Spinal cord (tissue), 10 donors: ENCODE results near the gene PTPN14. TPM values are rescaled to one million over a fixed set of nuclear protein-coding genes. Genes with fewer than 3 reads are reported as not detected.

Source experiments
- DNase-seq, 6 donors: peaks; one replicate each; pipeline versions ENCODE4 v3.0.0 to v3.0.0-alpha.2; 2013 to 2015; ENCODE audit warnings: low spot score in 6 of 6, low read depth in 4 of 6
- H3K27ac ChIP-seq: one replicate; pipeline ENCODE4 v1.5.1; 2013; ENCODE audit warnings: low read depth, low read length, control low read depth
- H3K27me3 ChIP-seq: one replicate; pipeline ENCODE4 v1.6.1; 2013; ENCODE audit warnings: low read length; ENCODE audit not compliant: control insufficient read depth, insufficient read depth
- H3K36me3 ChIP-seq: one replicate; pipeline ENCODE4 v1.6.1; 2013; ENCODE audit warnings: low read length; ENCODE audit not compliant: control insufficient read depth, insufficient read depth
- H3K4me1 ChIP-seq: one replicate; pipeline ENCODE4 v1.6.1; 2013; ENCODE audit warnings: low read length; ENCODE audit not compliant: control insufficient read depth, insufficient read depth
- H3K4me3 ChIP-seq: one replicate; pipeline ENCODE4 v1.5.1; 2013; ENCODE audit warnings: low read depth, low read length, control low read depth
- H3K9me3 ChIP-seq: one replicate; pipeline ENCODE4 v1.6.1; 2013; ENCODE audit warnings: low read length; ENCODE audit not compliant: control insufficient read depth, insufficient read depth
- WGBS: methylation state at CpG from one replicate; pipeline ENCODE4 v1.1.5; 2013; ENCODE audit warnings: missing lambda C conversion rate; ENCODE audit not compliant: insufficient coverage; 5-methylcytosine and 5-hydroxymethylcytosine counted together
- polyA plus RNA-seq, 2 donors: library from polyadenylated mRNA; unstranded; fragments of 120-200 nt; gene quantifications; one replicate each; pipeline ENCODE4 v1.2.1, GENCODE V29; 2013; ENCODE audit not compliant: insufficient read length in 2 of 2
- total RNA-seq, 2 donors: library from RNA; depleted of rRNA in 1 of 2; stranded (reverse); fragments of 120-200 nt in 1 of 2; fragments of >200 nt in 1 of 2; gene quantifications; one replicate each; pipeline versions ENCODE4 v1.2.3 to v1.2.4, GENCODE V29; 2013 to 2014
- donor health status: healthy.

The PTPN14 gene
- total and polyA plus RNA-seq, 4 donors: 9.0 to 18.3 (median 13.3) TPM

- H3K4me3 ChIP-seq: no peak overlapping the region
- no peak for DNase-seq
- no peaks in the 10 kb centered on the region for H3K9me3 ChIP-seq
- WGBS: 100% methylated on average over 1 of the region's 2 CpGs
- H3K4me1 ChIP-seq: no peaks in the 10 kb centered on the region
- no peaks in the 10 kb centered on the region for H3K27me3 ChIP-seq
- H3K36me3 ChIP-seq: no peaks in the 10 kb centered on the region
- H3K27ac ChIP-seq: no peak overlapping the region
Measured at GRCh38 chr1:214545293-214545692, 6.1 kb downstream of the PTPN14 start.

- Histone ChIP-seq H3K36me3 (no peaks in the 10 kb centered on the region), H3K9me3 (no peaks in the 10 kb centered on the region), H3K4me1 (no peaks in the 10 kb centered on the region), H3K27me3 (no peaks in the 10 kb centered on the region), H3K4me3 (no peak overlapping the region), H3K27ac (no peak overlapping the region)
- no CpG with 5 or more reads among the region's 1 CpG for WGBS
- DNase-seq: no peak
Measured at GRCh38 chr1:214544791-214545190, 6.6 kb downstream of the PTPN14 start.

DNA sequence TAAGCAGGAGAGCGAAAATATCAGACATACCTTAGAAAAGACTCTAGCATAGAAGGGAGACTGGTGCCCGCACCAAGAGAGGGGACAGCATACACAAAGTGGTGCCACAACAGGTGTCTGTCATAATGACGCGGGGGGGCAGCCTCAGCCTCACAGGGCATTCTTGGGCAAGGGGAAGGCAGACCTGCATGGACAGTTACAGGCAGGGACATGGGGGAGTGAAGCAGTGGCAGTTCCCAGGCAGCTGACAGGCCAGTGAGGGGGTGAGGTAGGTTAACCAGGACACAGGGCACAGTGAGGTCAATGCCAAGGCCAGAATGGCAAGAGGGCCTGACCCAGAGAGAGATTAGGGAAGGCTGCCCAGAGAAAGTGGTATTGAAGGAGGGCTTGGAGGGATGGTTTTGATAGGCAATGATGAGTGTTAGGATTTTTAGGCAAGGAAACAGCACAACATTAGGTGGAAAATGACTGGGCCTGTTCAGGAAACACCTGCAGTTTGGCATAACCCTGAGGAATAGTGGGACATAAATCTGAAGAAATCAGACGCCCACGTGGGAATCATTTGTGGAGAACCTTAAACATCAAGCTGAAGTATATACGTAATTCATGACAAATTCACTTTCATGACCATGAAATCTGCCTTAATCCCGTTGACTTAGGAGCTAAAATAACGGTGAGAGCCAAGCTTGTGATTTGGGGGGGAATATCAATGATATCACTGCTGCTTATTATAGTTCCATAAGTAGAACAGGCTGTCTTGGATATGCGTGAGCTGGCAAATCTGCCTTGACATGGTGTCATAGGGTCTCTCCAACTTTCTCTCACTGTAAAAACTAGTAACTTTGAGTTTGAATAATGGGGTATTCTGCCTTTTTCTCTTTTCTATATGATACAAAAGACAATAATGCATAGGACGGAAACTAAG lies 8.9 kb downstream of the PTPN14 start:
- no peak for DNase-seq
- no peak overlapping the region for H3K4me3 ChIP-seq
- H3K4me1 ChIP-seq: no peaks in the 10 kb centered on the region
- no peak overlapping the region for H3K27ac ChIP-seq
- no peaks in the 10 kb centered on the region for H3K27me3 ChIP-seq
- no peaks in the 10 kb centered on the region for H3K9me3 ChIP-seq
- H3K36me3 ChIP-seq: no peaks in the 10 kb centered on the region
- 95% methylated on average over 6 of the region's 11 CpGs for WGBS

DNA sequence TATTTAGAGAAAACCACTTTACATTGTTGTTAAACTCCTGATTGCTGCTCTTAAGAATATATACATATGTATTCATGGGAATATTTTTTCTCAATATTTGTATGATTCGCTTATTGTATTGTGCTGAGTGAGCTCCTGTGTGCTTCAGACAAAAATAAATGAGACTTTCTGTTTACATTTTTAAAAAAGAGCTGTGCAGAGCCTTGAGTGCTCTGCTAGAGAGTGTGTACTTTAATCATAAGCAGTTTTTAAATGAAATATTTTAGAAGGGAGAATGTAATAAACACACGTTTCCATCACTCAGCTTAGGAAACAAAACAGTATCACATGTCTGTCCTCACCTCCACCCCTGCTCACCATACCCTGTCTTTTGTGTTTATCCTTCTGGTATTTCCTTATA lies 9.7 kb downstream of the PTPN14 start:
- H3K4me1 ChIP-seq: no peaks in the 10 kb centered on the region
- H3K36me3 ChIP-seq: no peaks in the 10 kb centered on the region
- no peaks in the 10 kb centered on the region for H3K9me3 ChIP-seq
- H3K27ac ChIP-seq: no peak overlapping the region
- no peaks in the 10 kb centered on the region for H3K27me3 ChIP-seq
- no peak for DNase-seq
- no peak overlapping the region for H3K4me3 ChIP-seq
- no CpG with 5 or more reads among the region's 2 CpGs for WGBS

GRCh38 chr1:214541206-214541605 lies 10.2 kb downstream of the PTPN14 start:
- Histone ChIP-seq H3K27me3 (no peaks in the 10 kb centered on the region), H3K4me1 (no peaks in the 10 kb centered on the region), H3K27ac (no peak overlapping the region), H3K36me3 (no peaks in the 10 kb centered on the region), H3K9me3 (no peaks in the 10 kb centered on the region), H3K4me3 (no peak overlapping the region)
- 100% methylated on average over 1 of the region's 2 CpGs for whole genome bisulfite sequencing
- no peak for DNase-seq

- Histone ChIP-seq H3K36me3 (no peaks in the 10 kb centered on the region), H3K4me3 (no peak overlapping the region), H3K4me1 (no peaks in the 10 kb centered on the region), H3K27ac (no peak overlapping the region), H3K9me3 (no peaks in the 10 kb centered on the region), H3K27me3 (no peaks in the 10 kb centered on the region)
- WGBS: 33% methylated on average over 1 of the region's 5 CpGs
- DNase-seq: no peak
Measured at GRCh38 chr1:214540324-214540723, 11.1 kb downstream of the PTPN14 start.

- Histone ChIP-seq H3K4me1 (no peaks in the 10 kb centered on the region), H3K27me3 (no peaks in the 10 kb centered on the region), H3K4me3 (no peak overlapping the region), H3K36me3 (no peaks in the 10 kb centered on the region), H3K27ac (peak overlapping the region; percentile 3), H3K9me3 (no peaks in the 10 kb centered on the region)
- no CpG with 5 or more reads among the region's 3 CpGs for WGBS
- peak in 1 of 6 donors; percentile 64 for DNase-seq
Measured at GRCh38 chr1:214538496-214538895, 12.9 kb downstream of the PTPN14 start.

- Histone ChIP-seq H3K27me3 (no peaks in the 10 kb centered on the region), H3K27ac (peak overlapping the region; percentile 3), H3K4me1 (no peaks in the 10 kb centered on the region), H3K9me3 (no peaks in the 10 kb centered on the region), H3K36me3 (no peaks in the 10 kb centered on the region), H3K4me3 (no peak overlapping the region)
- DNase-seq: no peak
- no CpG with 5 or more reads among the region's 4 CpGs for WGBS
Measured at GRCh38 chr1:214537872-214538473, 13.4 kb downstream of the PTPN14 start.

DNA sequence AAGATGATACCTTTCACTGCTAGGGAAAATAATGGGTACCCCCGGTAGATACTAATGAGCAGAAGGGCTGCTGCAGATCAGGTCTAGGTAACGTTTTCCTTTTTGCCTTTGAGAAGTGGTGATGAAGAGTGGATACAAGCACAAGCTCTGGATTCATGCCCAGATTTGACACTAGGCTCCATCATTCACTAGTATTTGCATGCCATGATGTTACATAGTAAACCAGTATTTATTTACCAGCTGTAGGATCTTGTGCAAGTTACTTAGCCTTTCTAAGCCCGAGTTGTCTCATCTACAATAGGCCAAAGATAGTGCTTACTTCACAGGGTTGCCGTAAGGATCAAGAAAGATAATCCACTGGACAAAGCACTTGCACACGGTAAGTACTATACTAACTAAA lies 14.2 kb downstream of the PTPN14 start:
- Histone ChIP-seq H3K9me3 (no peaks in the 10 kb centered on the region), H3K27me3 (no peaks in the 10 kb centered on the region), H3K36me3 (peaks cover under 1% of the 10 kb centered on the region), H3K27ac (no peak overlapping the region), H3K4me1 (no peaks in the 10 kb centered on the region), H3K4me3 (no peak overlapping the region)
- no peak for DNase-seq
- 67% methylated on average over 5 of the region's 5 CpGs for WGBS

- Histone ChIP-seq H3K4me3 (no peak overlapping the region), H3K27me3 (no peaks in the 10 kb centered on the region), H3K9me3 (no peaks in the 10 kb centered on the region), H3K36me3 (peaks cover 2% of the 10 kb centered on the region), H3K27ac (no peak overlapping the region), H3K4me1 (no peaks in the 10 kb centered on the region)
- no peak for DNase-seq
- WGBS: 97% methylated on average over 9 of the region's 9 CpGs
Measured at GRCh38 chr1:214532070-214532469, 19.3 kb downstream of the PTPN14 start.
